Psoas muscle (tissue), 8 donors: ENCODE results near the gene RHOC. TPM values are rescaled to one million over a fixed set of nuclear protein-coding genes. Genes with fewer than 3 reads are reported as not detected.

Experiments
- ATAC-seq, 4 donors: fragments of 200-7000 bp; cut with Tn5 transposase; one replicate each; pipeline ENCODE4 v1.9.1; 2020; ENCODE audit warnings: moderate library complexity in 3 of 4, mild to moderate bottlenecking in 2 of 4
- DNase-seq, 2 donors: peaks; one replicate each; pipeline ENCODE4 v3.0.0-alpha.2; 2020
- H3K27ac ChIP-seq: fragments of 200-600 bp; one replicate; pipeline ENCODE4 v1.8.0; 2022
- H3K27me3 ChIP-seq, 3 donors: fragments of 200-600 bp in 1 of 3; one replicate each; pipeline versions ENCODE4 v1.6.1 to v1.8.0; 2013 to 2022; ENCODE audit warnings: low read length in 2 of 3, mild to moderate bottlenecking in 2 of 3, moderate library complexity in 1 of 3; ENCODE audit not compliant: insufficient read depth in 3 of 3
- H3K36me3 ChIP-seq, 2 donors: fragments of 200-600 bp in 1 of 2; one replicate each; pipeline versions ENCODE4 v1.6.1 to v1.8.0; 2013 to 2022; ENCODE audit warnings: low read depth in 1 of 2, mild to moderate bottlenecking in 1 of 2, moderate library complexity in 1 of 2; ENCODE audit not compliant: insufficient read depth in 1 of 2
- H3K4me1 ChIP-seq: fragments of 200-600 bp; one replicate; pipeline ENCODE4 v1.8.0; 2022
- H3K4me3 ChIP-seq: fragments of 200-600 bp; one replicate; pipeline ENCODE4 v1.8.0; 2022; ENCODE audit warnings: mild to moderate bottlenecking
- H3K9me3 ChIP-seq: fragments of 200-600 bp; one replicate; pipeline ENCODE4 v1.8.0; 2022
- WGBS, 3 donors: extraction: QIAGEN DNeasy Blood & Tissue Kit; methylation state at CpG; one replicate each; pipeline versions ENCODE4 v1.1.6 to v1.1.7; 2013; 5-methylcytosine and 5-hydroxymethylcytosine counted together
- intact Hi-C, 2 donors: fragments of 100-400 bp; cut with DNase I; formaldehyde crosslinking; loops; one replicate each; pipeline versions ENCODE4 v1.11.0 to v1.14.2; 2022
- polyA plus RNA-seq, 3 donors: library from polyadenylated mRNA; stranded (reverse); fragments of 200-250 nt; gene quantifications; one replicate each; pipeline ENCODE4 v1.2.3, GENCODE V29; 2013
- total RNA-seq, 4 donors: library from RNA; stranded (reverse); fragmentation: NEBNext Ultra II Directional in 2 of 4; extraction: Animal tissue kit (Norgen Biotek cat#: 25700) in 2 of 4; gene quantifications; one replicate each; pipeline versions ENCODE4 v1.2.1 to v1.2.4, GENCODE V29; 2021 to 2023
- TF ChIP-seq, protein P1 (sequence below): fragments of 200-600 bp; IDR thresholded peaks from one replicate; pipeline ENCODE4 v1.8.0; 2022; ENCODE audit warnings: antibody characterized with exemption
- donor health status: healthy with polysubstance abuse.
- donor health status: DM: no; HTN: no; CAD: no; lungs with moderate emphysema.
- donor health status: Bipolar disorder and iron deficiency.
- donor health status: healthy.
- donor health status: DM: yes; HTN: yes; CAD: no.
- donor health status: DM: no; HTN: no; CAD: no.
- donor health status: DM: no; HTN: no; CAD: no.
- donor health status: DM: yes; HTN: yes; CAD: no.

RHOC gene
- total and polyA plus RNA-seq, 7 donors, result 39.1 to 89.7 (median 76.9) TPM

DNA sequence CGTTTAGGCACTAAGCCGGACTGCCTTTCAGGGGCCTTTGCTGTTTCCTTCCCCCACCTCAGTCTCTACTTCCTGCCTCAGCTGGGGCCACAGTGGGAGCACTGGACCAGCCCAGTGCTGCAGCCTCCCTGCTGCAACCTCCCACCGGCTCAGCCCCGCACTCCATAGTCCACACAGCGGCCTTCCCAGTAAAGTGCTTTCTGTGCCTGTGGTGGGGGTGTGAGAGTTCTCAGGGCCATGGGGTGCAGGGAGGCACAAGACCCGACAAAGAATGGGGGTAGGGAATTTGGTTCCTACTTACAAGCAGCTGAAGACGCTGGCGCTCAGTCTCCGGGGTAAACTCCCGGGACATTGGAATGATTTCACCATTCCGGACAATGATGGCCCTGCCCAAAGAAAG is 4.7 kb upstream of the RHOC start:
- H3K27ac ChIP-seq, result no peak overlapping the region
- no peaks in the 10 kb centered on the region for H3K9me3 ChIP-seq
- no peak overlapping the region for H3K4me3 ChIP-seq
- intact Hi-C loops, result loop anchor here (5.0 to 10.0 kb wide), 2 partner anchors 243 to 319 kb away; partner anchors contain the start of gene SLC16A1 (in 1 of the 2)
- no peaks in the 10 kb centered on the region for H3K27me3 ChIP-seq
- H3K4me1 ChIP-seq, result peaks cover 18% of the 10 kb centered on the region
- no peak for DNase-seq
- 59 to 75% (median 63%) methylated on average over 11 of the region's 11 CpGs for WGBS, 3 donors
- ATAC-seq, result no peak
- peaks cover 0 to 12% of the 10 kb centered on the region in 2 donors for H3K36me3 ChIP-seq
- TF ChIP-seq, protein P1, sequence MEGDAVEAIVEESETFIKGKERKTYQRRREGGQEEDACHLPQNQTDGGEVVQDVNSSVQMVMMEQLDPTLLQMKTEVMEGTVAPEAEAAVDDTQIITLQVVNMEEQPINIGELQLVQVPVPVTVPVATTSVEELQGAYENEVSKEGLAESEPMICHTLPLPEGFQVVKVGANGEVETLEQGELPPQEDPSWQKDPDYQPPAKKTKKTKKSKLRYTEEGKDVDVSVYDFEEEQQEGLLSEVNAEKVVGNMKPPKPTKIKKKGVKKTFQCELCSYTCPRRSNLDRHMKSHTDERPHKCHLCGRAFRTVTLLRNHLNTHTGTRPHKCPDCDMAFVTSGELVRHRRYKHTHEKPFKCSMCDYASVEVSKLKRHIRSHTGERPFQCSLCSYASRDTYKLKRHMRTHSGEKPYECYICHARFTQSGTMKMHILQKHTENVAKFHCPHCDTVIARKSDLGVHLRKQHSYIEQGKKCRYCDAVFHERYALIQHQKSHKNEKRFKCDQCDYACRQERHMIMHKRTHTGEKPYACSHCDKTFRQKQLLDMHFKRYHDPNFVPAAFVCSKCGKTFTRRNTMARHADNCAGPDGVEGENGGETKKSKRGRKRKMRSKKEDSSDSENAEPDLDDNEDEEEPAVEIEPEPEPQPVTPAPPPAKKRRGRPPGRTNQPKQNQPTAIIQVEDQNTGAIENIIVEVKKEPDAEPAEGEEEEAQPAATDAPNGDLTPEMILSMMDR, result no peak

DNA sequence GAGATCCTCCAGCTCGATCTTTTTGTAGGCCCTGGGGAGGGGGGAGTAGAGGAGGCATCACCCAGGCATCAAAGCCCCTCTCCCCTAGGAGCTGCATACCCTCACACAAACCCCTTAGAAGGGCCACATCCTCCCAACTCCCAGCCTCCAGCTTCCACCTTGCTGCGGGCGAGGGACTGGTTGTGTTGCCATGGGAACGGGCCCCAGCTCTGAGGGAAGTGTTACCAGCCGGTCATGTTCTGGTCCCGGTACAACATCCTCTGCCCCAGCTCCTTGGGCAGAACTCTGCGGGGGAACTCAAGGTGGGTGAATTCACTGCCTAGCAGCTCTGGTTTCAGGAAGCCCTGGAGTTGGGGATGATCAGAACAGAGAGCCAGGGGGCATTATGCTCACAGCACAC is 4.1 kb upstream of the RHOC start:
- no peak overlapping the region for H3K4me3 ChIP-seq
- ATAC-seq (no peak), DNase-seq (no peak)
- H3K36me3 ChIP-seq, result peaks cover 0 to 12% of the 10 kb centered on the region in 2 donors
- intact Hi-C loops, result loop anchor here (5.0 to 10.0 kb wide), 2 partner anchors 244 to 319 kb away; partner anchors contain the start of gene SLC16A1 (in 1 of the 2)
- 56 to 67% (median 61%) methylated on average over 6 to 7 of the region's 7 CpGs for WGBS, 3 donors
- no peaks in the 10 kb centered on the region for H3K9me3 ChIP-seq
- H3K4me1 ChIP-seq, result peaks cover 16% of the 10 kb centered on the region
- TF ChIP-seq, protein P1, result no peak
- H3K27ac ChIP-seq, result no peak overlapping the region
- H3K27me3 ChIP-seq, result no peaks in the 10 kb centered on the region

DNA sequence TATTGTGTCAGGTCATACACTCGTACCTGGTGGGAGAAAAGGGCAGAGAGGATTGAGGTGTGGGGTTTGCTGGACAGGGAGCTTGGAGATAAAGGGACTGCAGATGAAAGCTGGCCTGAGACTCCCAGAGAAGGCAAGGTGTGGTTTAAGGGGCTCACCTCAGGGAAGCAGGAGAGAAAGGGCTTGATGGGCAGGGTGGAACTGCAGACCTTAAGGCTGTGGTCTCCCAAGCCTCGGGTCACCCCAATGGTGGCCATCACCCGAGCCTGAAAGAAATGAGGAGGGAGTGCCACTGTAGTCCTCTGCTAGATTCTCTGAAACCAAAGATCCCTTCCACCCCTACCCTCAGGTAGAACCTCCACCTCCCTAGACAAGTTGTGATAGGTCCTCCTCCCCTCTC is 3.7 kb upstream of the RHOC start:
- 85 to 99% (median 87%) methylated on average over 3 of the region's 3 CpGs for WGBS, 3 donors
- no peaks in the 10 kb centered on the region for H3K9me3 ChIP-seq
- no peaks in the 10 kb centered on the region for H3K27me3 ChIP-seq
- H3K4me3 ChIP-seq, result no peak overlapping the region
- peaks cover 17% of the 10 kb centered on the region for H3K4me1 ChIP-seq
- TF ChIP-seq, protein P1, result no peak
- no peak overlapping the region for H3K27ac ChIP-seq
- intact Hi-C loops, result loop anchor here (5.0 to 10.0 kb wide), 2 partner anchors 244 to 318 kb away; partner anchors contain the start of gene SLC16A1 (in 1 of the 2)
- no peak for ATAC-seq
- peaks cover 0 to 12% of the 10 kb centered on the region in 2 donors for H3K36me3 ChIP-seq
- DNase-seq, result no peak

DNA sequence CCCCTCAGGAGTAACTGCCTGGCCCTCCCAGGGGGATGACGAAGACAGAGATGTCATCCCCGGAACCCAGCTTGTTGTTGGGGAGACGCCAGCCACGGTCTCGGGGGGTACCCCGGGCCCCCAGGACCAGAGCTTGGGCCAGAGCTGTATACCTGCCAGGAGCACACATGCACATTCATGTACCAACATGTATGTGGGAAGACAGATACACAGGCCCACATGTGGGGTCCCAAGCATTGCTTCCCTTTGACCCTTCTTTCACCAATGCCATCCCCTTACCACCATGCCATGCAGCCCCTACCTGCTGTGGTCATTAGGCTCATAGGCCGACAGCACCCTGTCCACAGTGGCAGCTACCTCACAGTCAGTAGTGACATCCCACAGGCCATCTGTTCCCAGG is 3.2 kb upstream of the RHOC start:
- Histone ChIP-seq H3K4me1 (peaks cover 21% of the 10 kb centered on the region), H3K9me3 (no peaks in the 10 kb centered on the region), H3K27me3 (no peaks in the 10 kb centered on the region), H3K36me3 (peaks cover 0 to 12% of the 10 kb centered on the region in 2 donors), H3K4me3 (no peak overlapping the region), H3K27ac (no peak overlapping the region)
- ATAC-seq, result no peak
- intact Hi-C loops, result loop anchor here (5.0 to 10.0 kb wide), 2 partner anchors 245 to 318 kb away; partner anchors contain the start of gene SLC16A1 (in 1 of the 2)
- WGBS, 3 donors, result 84 to 91% (median 88%) methylated on average over 7 of the region's 7 CpGs
- no peak for DNase-seq
- TF ChIP-seq, protein P1, result no peak

DNA sequence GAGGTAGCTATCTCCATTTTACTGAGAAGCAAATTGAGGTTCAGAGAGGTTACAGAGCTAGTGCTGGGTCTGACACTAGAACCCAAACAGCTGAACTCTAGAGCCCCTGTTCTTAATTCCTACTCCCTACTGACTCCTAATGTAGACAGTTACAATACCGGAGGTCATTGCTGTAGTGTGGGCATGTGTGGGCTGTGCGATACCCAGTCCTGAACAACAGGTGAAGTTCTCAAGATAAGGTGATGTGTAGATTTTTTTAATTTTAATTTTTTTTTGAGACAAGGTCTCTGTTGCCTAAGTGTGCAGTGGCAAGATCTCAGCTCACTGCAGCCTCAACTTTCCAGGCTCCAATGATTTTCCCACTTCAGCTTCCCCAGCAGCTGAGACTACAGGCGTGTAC is 1.6 kb upstream of the RHOC start:
- H3K27ac ChIP-seq, result no peak overlapping the region
- intact Hi-C loops, result loop anchor here (2.0 to 5.0 kb wide), 4 partner anchors 36 to 206 kb away; partner anchors contain the start of genes CAPZA1 (in 1 of the 2), MOV10 (in 1 of the 2) and ST7L (in 1 of the 2)
- DNase-seq, result no peak
- no peak for ATAC-seq
- WGBS, 3 donors, result 86 to 95% (median 89%) methylated on average over 3 of the region's 3 CpGs
- no peak overlapping the region for H3K4me3 ChIP-seq
- TF ChIP-seq, protein P1, result no peak
- peaks cover 0 to 14% of the 10 kb centered on the region in 2 donors for H3K36me3 ChIP-seq
- no peaks in the 10 kb centered on the region for H3K9me3 ChIP-seq
- H3K27me3 ChIP-seq, result no peaks in the 10 kb centered on the region
- peaks cover 22% of the 10 kb centered on the region for H3K4me1 ChIP-seq
